Fibroblast of pulmonary artery (primary cell): ENCODE data around the gene TFPI2.

Source experiments
- DNase-seq: peaks from one replicate; pipeline ENCODE4 v3.0.0-alpha.2; 2010; ENCODE audit warnings: low read depth
- H3K4me3 ChIP-seq: replicated peaks from 2 replicates; pipeline ENCODE4 v1.5.1; 2011; ENCODE audit warnings: low read depth, mild to moderate bottlenecking, control low read depth, low read length, moderate library complexity
- CTCF ChIP-seq: IDR thresholded peaks from 2 replicates; pipeline ENCODE4 v1.5.1; 2011; ENCODE audit warnings: mild to moderate bottlenecking, control low read depth, low read length, inconsistent platforms; ENCODE audit errors: missing control alignments

TFPI2 gene, protein sequence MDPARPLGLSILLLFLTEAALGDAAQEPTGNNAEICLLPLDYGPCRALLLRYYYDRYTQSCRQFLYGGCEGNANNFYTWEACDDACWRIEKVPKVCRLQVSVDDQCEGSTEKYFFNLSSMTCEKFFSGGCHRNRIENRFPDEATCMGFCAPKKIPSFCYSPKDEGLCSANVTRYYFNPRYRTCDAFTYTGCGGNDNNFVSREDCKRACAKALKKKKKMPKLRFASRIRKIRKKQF

DNA sequence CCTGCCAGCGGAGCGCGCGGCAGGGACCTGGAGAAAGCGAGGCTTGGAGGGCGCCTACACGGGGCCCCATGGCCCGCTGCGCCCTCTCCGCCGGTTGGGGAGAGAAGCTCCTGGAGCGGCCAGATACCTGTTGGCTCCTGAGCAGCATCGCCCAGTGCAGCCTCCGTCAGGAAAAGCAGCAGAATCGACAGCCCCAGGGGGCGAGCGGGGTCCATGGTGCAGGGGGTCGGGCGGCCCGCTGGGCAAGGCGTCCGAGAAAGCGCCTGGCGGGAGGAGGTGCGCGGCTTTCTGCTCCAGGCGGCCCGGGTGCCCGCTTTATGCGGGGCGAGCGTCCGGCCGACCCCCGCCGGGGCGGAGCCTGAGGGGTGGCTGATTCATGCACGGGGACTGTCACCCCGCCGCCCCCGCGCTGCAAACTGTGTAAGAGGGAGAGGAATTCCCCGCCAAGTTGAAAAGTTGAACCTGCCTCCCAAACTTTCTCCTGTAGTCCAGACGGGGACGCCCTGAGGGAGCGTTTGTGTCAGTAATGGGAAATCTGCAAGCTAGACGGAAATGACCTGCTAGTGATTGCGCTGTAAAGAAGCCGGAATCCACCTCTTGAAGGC lies at the start of gene TFPI2:
Gene TFPI2 (minus strand): TSS at position 290 of the 605 bp plus-strand sequence. CDS start 75 bp downstream, at position 215.
- TF ChIP-seq CTCF = peak; percentile 36
- H3K4me3 ChIP-seq = peak within 1 kb of the TSS; percentile 83
- DNase-seq = peak; percentile 90

DNA sequence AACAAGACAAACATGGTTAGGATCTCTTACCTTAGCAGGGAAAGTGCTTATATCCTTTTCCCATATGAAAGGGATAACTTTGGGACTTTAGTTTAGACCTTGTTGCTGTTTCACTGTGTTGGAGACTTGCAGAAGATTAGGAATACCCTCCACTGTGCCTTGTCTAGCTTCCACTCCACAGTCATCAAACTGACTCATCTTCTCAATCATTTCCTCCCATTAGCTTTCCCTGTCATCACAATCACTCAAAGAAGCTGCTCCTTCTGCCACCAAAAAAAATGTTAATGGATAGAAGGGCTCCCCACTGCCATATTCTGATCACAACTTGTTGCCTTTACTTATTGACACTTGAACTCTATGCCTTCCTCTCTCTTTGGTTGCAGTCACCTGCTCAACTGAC lies 47.7 kb upstream of the TFPI2 start:
- no peak for DNase-seq
- TF ChIP-seq CTCF = no peak
- H3K4me3 ChIP-seq = no peak overlapping the region

- no peak for DNase-seq
- no peak for TF ChIP-seq CTCF
- no peak overlapping the region for H3K4me3 ChIP-seq
Measured at GRCh38 chr7:93937818-93938217, 47.3 kb upstream of the TFPI2 start.

DNA sequence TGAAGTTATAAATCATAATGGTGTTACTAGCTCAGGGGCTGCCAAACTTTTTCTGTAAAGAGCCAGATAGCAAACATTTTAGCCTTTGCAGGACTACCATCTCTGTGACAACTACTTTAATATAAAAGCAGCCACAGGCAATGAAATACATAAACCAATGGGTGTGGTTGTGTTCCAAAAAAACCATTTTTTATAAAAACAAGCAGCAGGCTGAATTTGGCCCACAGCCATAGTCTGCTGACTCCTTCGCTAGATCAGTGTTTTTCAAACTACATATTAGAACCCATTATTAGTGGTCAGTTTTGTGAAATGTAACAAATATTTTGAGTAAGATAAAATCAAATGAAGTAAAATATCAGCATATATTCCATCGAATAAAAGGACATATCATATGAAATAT lies 44.5 kb upstream of the TFPI2 start:
- H3K4me3 ChIP-seq = no peak overlapping the region
- no peak for DNase-seq
- TF ChIP-seq CTCF = no peak

DNA sequence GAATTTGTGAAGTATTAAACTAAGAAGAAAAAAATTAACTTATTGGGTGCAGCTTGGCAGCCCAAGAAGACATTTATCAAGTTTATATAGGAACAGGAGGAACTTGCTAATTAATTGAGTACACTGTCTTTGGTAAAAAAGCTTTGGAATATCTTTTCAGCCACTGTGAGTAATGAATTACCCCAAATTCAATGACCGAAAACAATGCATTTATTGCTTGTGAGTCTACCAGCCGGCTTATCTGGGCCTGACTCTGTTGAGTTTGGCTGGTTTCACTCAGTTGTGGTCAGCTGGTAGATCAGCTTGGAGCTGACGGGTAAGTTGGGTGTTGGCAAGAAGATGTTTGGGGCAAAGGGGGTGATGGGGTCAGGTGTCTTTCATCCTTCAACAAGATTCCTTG lies 42.6 kb upstream of the TFPI2 start:
- H3K4me3 ChIP-seq = no peak overlapping the region
- no peak for DNase-seq
- TF ChIP-seq CTCF = no peak

DNA sequence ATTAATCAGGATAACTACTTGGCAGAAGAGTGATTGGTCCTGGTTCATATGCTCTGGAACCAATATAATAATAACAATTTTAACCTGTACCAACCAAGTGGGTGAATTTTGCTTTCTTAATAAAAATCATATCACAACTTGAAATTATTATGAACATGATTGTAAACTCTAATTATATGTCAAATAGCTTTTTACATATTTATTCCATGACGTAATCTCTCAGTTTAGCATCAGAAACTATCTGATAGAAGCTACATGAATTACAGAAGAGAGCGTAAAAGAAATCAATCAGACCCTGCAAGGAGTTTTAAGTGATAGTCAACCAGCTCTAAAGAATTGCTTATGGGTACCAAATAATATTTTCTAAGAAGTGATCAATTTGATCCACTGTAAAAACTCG lies 41.1 kb upstream of the TFPI2 start:
- DNase-seq = no peak
- no peak for TF ChIP-seq CTCF
- no peak overlapping the region for H3K4me3 ChIP-seq

DNA sequence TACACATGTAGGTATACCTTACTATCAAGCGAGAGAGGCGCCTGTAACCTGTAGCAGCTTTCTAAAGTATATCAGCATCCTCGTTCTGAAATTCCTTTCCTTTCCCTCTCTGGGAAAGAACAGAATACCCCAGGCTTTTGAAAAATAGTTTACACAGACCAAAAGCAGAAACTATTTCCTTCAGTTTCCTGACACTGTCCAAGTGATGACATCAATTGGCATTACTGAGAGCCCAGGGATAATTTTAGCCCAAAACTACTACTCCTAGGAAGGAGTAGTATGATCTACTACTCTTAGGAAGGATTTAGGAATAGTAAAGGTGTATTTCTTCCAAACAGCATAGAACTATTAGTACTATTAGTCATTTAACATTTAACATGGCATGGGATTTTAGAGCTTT lies 37.0 kb upstream of the TFPI2 start:
- DNase-seq = no peak
- TF ChIP-seq CTCF = no peak
- no peak overlapping the region for H3K4me3 ChIP-seq
